Heart right ventricle (tissue), 16 donors: ENCODE measurements around the gene SLC12A6. TPM values are rescaled to one million over a fixed set of nuclear protein-coding genes. Genes with fewer than 3 reads are reported as not detected.

Experiments
- ATAC-seq, 8 donors: fragments of 200-7000 bp; cut with Tn5 transposase; one replicate each; pipeline ENCODE4 v1.9.1; 2020; ENCODE audit warnings: mild to moderate bottlenecking in 8 of 8, moderate library complexity in 8 of 8, moderate number of reproducible peaks in 1 of 8
- DNase-seq, 2 donors: peaks; one replicate each; pipeline ENCODE4 v3.0.0-alpha.2; 2020
- H3K27ac ChIP-seq, 10 donors: fragments of 200-600 bp; sonication (generic) in 2 of 10; one replicate each; pipeline versions ENCODE4 v1.5.0 to v1.8.0; 2020 to 2022; ENCODE audit warnings: mild to moderate bottlenecking in 3 of 10
- H3K27me3 ChIP-seq, 7 donors: fragments of 200-600 bp; one replicate each; pipeline ENCODE4 v1.8.0; 2021 to 2022; ENCODE audit warnings: mild to moderate bottlenecking in 2 of 7
- H3K36me3 ChIP-seq, 9 donors: fragments of 200-600 bp; sonication (generic) in 1 of 9; one replicate each; pipeline versions ENCODE4 v1.5.0 to v1.8.0; 2020 to 2022; ENCODE audit warnings: mild to moderate bottlenecking in 2 of 9
- H3K4me1 ChIP-seq, 9 donors: fragments of 200-600 bp; sonication (generic) in 1 of 9; one replicate each; pipeline versions ENCODE4 v1.5.0 to v1.8.0; 2020 to 2022; ENCODE audit warnings: mild to moderate bottlenecking in 4 of 9
- H3K4me3 ChIP-seq, 10 donors: fragments of 200-600 bp; sonication (generic) in 2 of 10; one replicate each; pipeline versions ENCODE4 v1.5.0 to v1.8.0; 2020 to 2022; ENCODE audit warnings: mild to moderate bottlenecking in 7 of 10, moderate library complexity in 2 of 10
- H3K9me3 ChIP-seq, 11 donors: fragments of 200-600 bp in 10 of 11; sonication (generic) in 2 of 11; one replicate each; pipeline versions ENCODE4 v1.5.0 to v1.8.0; 2013 to 2022; ENCODE audit warnings: mild to moderate bottlenecking in 2 of 11, control low read depth in 1 of 11, moderate library complexity in 1 of 11
- WGBS, 2 donors: extraction: QIAGEN DNeasy Blood & Tissue Kit; methylation state at CpG; one replicate each; pipeline ENCODE4 v1.1.7; 2013; ENCODE audit warnings: inconsistent platforms in 1 of 2; 5-methylcytosine and 5-hydroxymethylcytosine counted together
- intact Hi-C, 10 donors: fragments of 100-400 bp; cut with DNase I; formaldehyde crosslinking; loops; one replicate each; pipeline versions ENCODE4 v1.11.1 to v1.14.2; 2022
- polyA plus RNA-seq, 2 donors: library from polyadenylated mRNA; stranded (reverse); fragments of 200-250 nt; gene quantifications; one replicate each; pipeline ENCODE4 v1.2.3, GENCODE V29; 2013
- total RNA-seq, 10 donors: library from RNA; stranded (reverse); fragmentation: NEBNext Ultra II Directional in 3 of 10; extraction: Animal tissue kit (Norgen Biotek cat#: 25700) in 3 of 10; gene quantifications; one replicate each; pipeline versions ENCODE4 v1.2.1 to v1.2.4, GENCODE V29; 2021 to 2023
- TF ChIP-seq, protein P1 (sequence below), 9 donors: fragments of 200-600 bp; sonication (generic) in 2 of 9; IDR thresholded peaks; one replicate each; pipeline versions ENCODE4 v1.5.0 to v1.8.0; 2021 to 2022; ENCODE audit warnings: antibody characterized with exemption in 9 of 9, mild to moderate bottlenecking in 5 of 9, moderate library complexity in 1 of 9
- donor health status: Arrhythmogenic right ventricular cardiomyopathy.
- donor health status: ischemic (EF 13 %, LVEDD 7.1; RV severe dilation, severe dysfunction).
- donor health status: healthy with polysubstance abuse.
- donor health status: DM: no; HTN: yes; CAD: no.
- donor health status: DM: no; HTN: no; CAD: no.
- donor health status: ischemic (EF 25% LVEDD 6.9; RV normal size, moderate dysfunction).
- donor health status: ischemic (EF 25% LVEDD 5.7; RV mildly dilated, moderate dysfunction).
- donor health status: healthy.
- donor health status: DM: yes; HTN: yes; CAD: no.
- donor health status: Ischemic cardiomyopathy.
- donor health status: ischemic (EF 35%, LVEDD 5.7; RV mildly dilated, moderate dysfunction).
- donor health status: nonischemic (EF 11% LVEDD 7.7; RV severe dilation, severe dysfunction).
- donor health status: DM: yes; HTN: yes; CAD: no.
- donor health status: PGD.
- donor health status: ischemic (EF 29% LVEDD 5.4; RV normal size, mild dysfunction).
- donor health status: nonischemic (EF 23%, LVEDD 6.1; RV moderate dilation, normal function).

Gene SLC12A6
- total and polyA plus RNA-seq, 12 donors: 3.4 to 33.6 (median 24.3) TPM

DNA sequence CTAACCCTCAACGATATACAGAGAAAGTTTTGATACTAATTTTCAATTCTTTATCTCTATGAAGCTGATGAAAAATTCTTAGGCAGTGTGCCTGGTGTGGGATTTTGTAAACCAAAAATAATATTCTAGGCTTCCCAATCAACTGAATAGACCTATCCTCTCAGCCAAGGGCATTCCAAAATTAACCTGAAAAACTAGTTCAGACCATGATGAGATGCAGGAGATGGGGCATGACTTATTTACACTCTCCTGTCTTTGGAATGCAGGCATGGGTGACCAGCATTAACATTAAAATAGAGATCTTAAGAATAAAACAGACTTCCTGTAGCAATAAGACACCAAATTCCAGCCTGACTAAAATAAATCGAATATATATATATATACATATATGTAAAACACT, 37.2 kb upstream of the SLC12A6 start:
- DNase-seq: no peak
- H3K9me3 ChIP-seq: no peaks in the 10 kb centered on the region
- ATAC-seq: no peak
- no peaks in the 10 kb centered on the region for H3K4me1 ChIP-seq
- intact Hi-C loops: no loop called here
- TF ChIP-seq, protein P1, sequence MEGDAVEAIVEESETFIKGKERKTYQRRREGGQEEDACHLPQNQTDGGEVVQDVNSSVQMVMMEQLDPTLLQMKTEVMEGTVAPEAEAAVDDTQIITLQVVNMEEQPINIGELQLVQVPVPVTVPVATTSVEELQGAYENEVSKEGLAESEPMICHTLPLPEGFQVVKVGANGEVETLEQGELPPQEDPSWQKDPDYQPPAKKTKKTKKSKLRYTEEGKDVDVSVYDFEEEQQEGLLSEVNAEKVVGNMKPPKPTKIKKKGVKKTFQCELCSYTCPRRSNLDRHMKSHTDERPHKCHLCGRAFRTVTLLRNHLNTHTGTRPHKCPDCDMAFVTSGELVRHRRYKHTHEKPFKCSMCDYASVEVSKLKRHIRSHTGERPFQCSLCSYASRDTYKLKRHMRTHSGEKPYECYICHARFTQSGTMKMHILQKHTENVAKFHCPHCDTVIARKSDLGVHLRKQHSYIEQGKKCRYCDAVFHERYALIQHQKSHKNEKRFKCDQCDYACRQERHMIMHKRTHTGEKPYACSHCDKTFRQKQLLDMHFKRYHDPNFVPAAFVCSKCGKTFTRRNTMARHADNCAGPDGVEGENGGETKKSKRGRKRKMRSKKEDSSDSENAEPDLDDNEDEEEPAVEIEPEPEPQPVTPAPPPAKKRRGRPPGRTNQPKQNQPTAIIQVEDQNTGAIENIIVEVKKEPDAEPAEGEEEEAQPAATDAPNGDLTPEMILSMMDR (IDR thresholded peaks at IDR 0.05): no peak
- no peak overlapping the region for H3K4me3 ChIP-seq
- WGBS, 2 donors: 74 to 94% methylated on average over 2 of the region's 2 CpGs
- H3K36me3 ChIP-seq: no peaks in the 10 kb centered on the region
- no peaks in the 10 kb centered on the region for H3K27me3 ChIP-seq
- H3K27ac ChIP-seq: no peak overlapping the region

DNA sequence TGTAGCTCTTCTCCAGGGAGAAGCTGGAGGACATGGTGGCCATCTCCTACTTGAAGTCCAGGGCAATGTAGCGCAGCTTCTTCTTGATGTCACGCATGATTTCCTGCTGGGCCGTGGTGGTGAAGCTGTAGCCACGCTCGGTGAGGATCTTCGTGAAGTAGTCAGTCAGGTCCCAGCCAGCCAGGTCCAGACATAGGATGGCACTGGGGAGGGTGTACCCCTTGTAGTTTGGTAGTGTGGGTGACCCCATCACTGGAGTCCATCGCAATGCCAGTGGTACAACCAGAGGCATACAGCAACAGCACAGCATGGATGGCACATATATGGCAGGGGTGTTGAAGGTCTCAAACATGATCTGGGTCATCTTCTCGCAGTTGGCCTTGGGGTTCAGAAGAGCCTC, 36.4 kb upstream of the SLC12A6 start:
- intact Hi-C loops: no loop called here
- H3K4me3 ChIP-seq: no peak overlapping the region
- H3K4me1 ChIP-seq: no peaks in the 10 kb centered on the region
- DNase-seq: no peak
- H3K27me3 ChIP-seq: no peaks in the 10 kb centered on the region
- no peaks in the 10 kb centered on the region for H3K36me3 ChIP-seq
- H3K27ac ChIP-seq: no peak overlapping the region
- ATAC-seq: peak in 1 of 8 donors; percentile 53
- 68 to 88% methylated on average over 8 of the region's 8 CpGs for WGBS, 2 donors
- TF ChIP-seq, protein P1 (IDR thresholded peaks at IDR 0.05): no peak
- no peaks in the 10 kb centered on the region for H3K9me3 ChIP-seq

DNA sequence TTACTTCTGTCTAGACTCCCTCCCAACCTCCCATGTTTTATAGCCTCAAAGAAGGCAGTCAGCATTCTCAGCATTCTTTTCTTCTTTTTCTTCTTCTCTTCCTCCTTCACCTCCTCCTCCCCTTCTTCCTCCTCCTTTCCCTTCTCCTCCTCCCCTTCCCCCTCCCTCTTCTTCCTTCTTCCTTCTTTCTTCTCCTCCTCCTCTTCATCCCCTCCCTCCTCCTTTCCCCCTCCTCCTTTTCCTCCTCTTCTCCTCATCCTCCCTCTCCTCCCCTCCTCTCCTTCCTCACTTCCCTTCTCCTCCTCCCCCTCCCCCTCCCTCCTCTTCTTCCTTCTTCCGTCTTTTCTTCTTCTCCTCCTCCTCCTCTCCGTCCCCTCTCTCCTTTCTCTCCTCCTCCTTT, 33.1 kb upstream of the SLC12A6 start:
- Histone ChIP-seq H3K27ac (no peak overlapping the region), H3K4me1 (peaks cover 0 to 15% (median 12%) of the 10 kb centered on the region in 9 donors), H3K27me3 (no peaks in the 10 kb centered on the region), H3K36me3 (no peaks in the 10 kb centered on the region), H3K9me3 (no peaks in the 10 kb centered on the region), H3K4me3 (no peak overlapping the region)
- DNase-seq (no peak), ATAC-seq (no peak)
- 36 to 62% methylated on average over 2 of the region's 2 CpGs for WGBS, 2 donors
- intact Hi-C loops: no loop called here
- TF ChIP-seq, protein P1 (IDR thresholded peaks at IDR 0.05): no peak

DNA sequence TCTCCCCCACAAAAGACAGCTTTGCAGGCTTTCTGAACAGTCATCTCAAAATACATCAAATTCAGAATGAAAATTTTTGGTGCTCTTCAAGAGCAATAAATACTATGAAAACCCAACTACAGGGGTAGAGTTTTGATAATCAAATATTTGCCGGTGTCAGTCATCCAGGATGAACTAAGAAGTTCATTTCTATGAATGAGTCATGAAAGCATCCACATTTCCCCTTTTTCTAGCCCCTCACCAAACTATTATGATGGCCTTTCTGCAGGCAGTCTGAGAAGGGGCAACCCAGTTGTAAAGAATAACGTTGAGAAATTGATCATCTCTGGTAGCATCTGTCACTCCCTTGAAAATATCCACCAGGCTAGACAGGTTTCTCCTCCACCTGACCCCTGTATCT, 32.5 kb upstream of the SLC12A6 start:
- Histone ChIP-seq H3K36me3 (no peaks in the 10 kb centered on the region), H3K4me3 (no peak overlapping the region), H3K27me3 (no peaks in the 10 kb centered on the region), H3K4me1 (peaks cover 0 to 20% (median 17%) of the 10 kb centered on the region in 9 donors), H3K9me3 (no peaks in the 10 kb centered on the region), H3K27ac (no peak overlapping the region)
- TF ChIP-seq, protein P1 (IDR thresholded peaks at IDR 0.05): no peak
- DNase-seq (no peak), ATAC-seq (no peak)
- intact Hi-C loops: no loop called here
- WGBS, 2 donors: 73 to 84% methylated on average over 2 of the region's 2 CpGs
